NOMO-1 treated with dmso at 0.1 percent for 144 hours (cell line): Measurements from ENCODE around the gene LIX1L.

Source experiments
- DNase-seq: peaks from one replicate; lab custom pipeline; 2025; ENCODE audit not compliant: unreplicated experiment; lab: John Stamatoyannopoulos, UW

LIX1L gene

GRCh38 chr1:145985502-145986439 lies 28.0 kb upstream of the LIX1L start:
- peak; percentile 66 for DNase-seq

GRCh38 chr1:145985129-145985501 lies 27.3 kb upstream of the LIX1L start:
- DNase-seq: no peak

- DNase-seq: no peak
These were observed 26.4 kb upstream of the LIX1L start for GRCh38 chr1:145983960-145984830.

GRCh38 chr1:145983206-145983675 lies 25.4 kb upstream of the LIX1L start:
- peak; percentile 28 for DNase-seq

- no peak for DNase-seq
These were observed 24.4 kb upstream of the LIX1L start for GRCh38 chr1:145982010-145982723.

- DNase-seq: no peak
These were observed 22.7 kb upstream of the LIX1L start for GRCh38 chr1:145980457-145980994.

- peak; percentile 71 for DNase-seq
These were observed 22.1 kb upstream of the LIX1L start for GRCh38 chr1:145979746-145980456.

- peak; percentile 89 for DNase-seq
These were observed 21.3 kb upstream of the LIX1L start for GRCh38 chr1:145978854-145979745.

- no peak for DNase-seq
These were observed 20.6 kb upstream of the LIX1L start for GRCh38 chr1:145978471-145978853.

GRCh38 chr1:145977486-145978470 lies 20.0 kb upstream of the LIX1L start:
- DNase-seq: peak; percentile 59

- DNase-seq: no peak
These were observed 19.2 kb upstream of the LIX1L start for GRCh38 chr1:145977016-145977415.

- no peak for DNase-seq
These were observed 17.4 kb upstream of the LIX1L start for GRCh38 chr1:145975216-145975615.

- DNase-seq: no peak
These were observed 16.9 kb upstream of the LIX1L start for GRCh38 chr1:145974721-145975120.

GRCh38 chr1:145972580-145972979 lies 14.8 kb upstream of the LIX1L start:
- DNase-seq: no peak

- no peak for DNase-seq
These were observed 9.5 kb upstream of the LIX1L start for GRCh38 chr1:145967288-145967687.

GRCh38 chr1:145965119-145965744 lies 7.4 kb upstream of the LIX1L start:
- DNase-seq: no peak

- peak; percentile 83 for DNase-seq
These were observed 6.7 kb upstream of the LIX1L start, which contains the start of the genes ANKRD34A and POLR3GL for GRCh38 chr1:145964328-145965118. TSS of gene ANKRD34A (minus strand) at chr1:145964575. CDS start at chr1:145961759, 2,816 bp downstream. TSS of gene POLR3GL (plus strand) at chr1:145964690. CDS start at chr1:145974866, 10,176 bp downstream.
